ENCODE data around the gene GIT1. TPM values are rescaled to one million over a fixed set of nuclear protein-coding genes. Genes with fewer than 3 reads are reported as not detected.

The GIT1 gene
- total RNA-seq, 1 donor from 2014 or later, result 53.1 TPM

GRCh38 chr17:29555840-29556239 is 33.6 kb downstream of the GIT1 start:
- Histone ChIP-seq H3K9me3 (no peaks in the 10 kb centered on the region), H3K27me3 (ENCODE audit: low read depth) (no peaks in the 10 kb centered on the region), H3K27ac (no peak overlapping the region), H3K4me3 (no peak overlapping the region), H3K36me3 (no peaks in the 10 kb centered on the region), H3K4me1 (peaks cover 19% of the 10 kb centered on the region)
- intact Hi-C loops (cut with DNase I), result no loop called here
- DNase-seq (no peak), ATAC-seq (peak in 1 of 2 donors; percentile 59)
- no peak for TF ChIP-seq CTCF (IDR thresholded peaks at IDR 0.05)

GRCh38 chr17:29549177-29549923 is 40.1 kb downstream of the GIT1 start:
- Histone ChIP-seq H3K36me3 (peaks cover 7% of the 10 kb centered on the region), H3K4me3 (no peak overlapping the region), H3K27ac (no peak overlapping the region), H3K4me1 (peaks cover 12% of the 10 kb centered on the region), H3K9me3 (no peaks in the 10 kb centered on the region), H3K27me3 (ENCODE audit: low read depth) (no peaks in the 10 kb centered on the region)
- intact Hi-C loops (cut with DNase I), result no loop called here
- no peak for TF ChIP-seq CTCF (IDR thresholded peaks at IDR 0.05)
- ATAC-seq, result peak in 1 of 2 donors; percentile 11
- no peak for DNase-seq

- H3K36me3 ChIP-seq, result peaks cover 32% of the 10 kb centered on the region
- no peaks in the 10 kb centered on the region for H3K27me3 ChIP-seq (ENCODE audit: low read depth)
- no peak overlapping the region for H3K4me3 ChIP-seq
- H3K27ac ChIP-seq, result no peak overlapping the region
- H3K4me1 ChIP-seq, result peaks cover 12% of the 10 kb centered on the region
- ATAC-seq (no peak), DNase-seq (no peak)
- no peaks in the 10 kb centered on the region for H3K9me3 ChIP-seq
- TF ChIP-seq CTCF (IDR thresholded peaks at IDR 0.05), result no peak
- intact Hi-C loops (cut with DNase I), result no loop called here
Observed at GRCh38 chr17:29546830-29547229, 42.6 kb downstream of the GIT1 start.

GRCh38 chr17:29546085-29546484 is 43.4 kb downstream of the GIT1 start:
- H3K36me3 ChIP-seq, result peaks cover 40% of the 10 kb centered on the region
- H3K9me3 ChIP-seq, result no peaks in the 10 kb centered on the region
- ATAC-seq (peak in 1 of 2 donors; percentile 39), DNase-seq (no peak)
- H3K4me1 ChIP-seq, result peaks cover 12% of the 10 kb centered on the region
- intact Hi-C loops (cut with DNase I), result no loop called here
- H3K27ac ChIP-seq, result no peak overlapping the region
- no peaks in the 10 kb centered on the region for H3K27me3 ChIP-seq (ENCODE audit: low read depth)
- H3K4me3 ChIP-seq, result no peak overlapping the region
- no peak for TF ChIP-seq CTCF (IDR thresholded peaks at IDR 0.05)

GRCh38 chr17:29544066-29544465 is 45.4 kb downstream of the GIT1 start:
- Histone ChIP-seq H3K9me3 (no peaks in the 10 kb centered on the region), H3K4me1 (peaks cover 3% of the 10 kb centered on the region), H3K27me3 (ENCODE audit: low read depth) (no peaks in the 10 kb centered on the region), H3K36me3 (peaks cover 53% of the 10 kb centered on the region), H3K4me3 (no peak overlapping the region), H3K27ac (no peak overlapping the region)
- intact Hi-C loops (cut with DNase I), result no loop called here
- ATAC-seq, result no peak
- no peak for TF ChIP-seq CTCF (IDR thresholded peaks at IDR 0.05)
- no peak for DNase-seq

Measured in lower lobe of right lung (tissue), 2 donors.